Activated B cell treated with CpG ODN at 0.5 μM for 24 hours (primary cell): ENCODE results near the gene BEX1. TPM values are rescaled to one million over a fixed set of nuclear protein-coding genes. Genes with fewer than 3 reads are reported as not detected.
"Not testable (repeated sequence)": the region's sequence is repeated elsewhere in the genome, so short reads cannot be mapped to it uniquely, and the experiment has no call there.

Experiments
- ATAC-seq: fragments of 200-7000 bp; cut with Tn5 transposase; one replicate; pipeline ENCODE4 v1.10.0; 2021; ENCODE audit warnings: low read depth, mild to moderate bottlenecking, moderate library complexity
- CTCF ChIA-PET: fragments of 350-600 bp; sonication (Branson Sonifier 250); formaldehyde crosslinking; loops from one replicate; lab custom pipeline; 2021; ENCODE audit warnings: antibody characterized with exemption; lab: Charles Lee
- POLR2A ChIA-PET: fragments of 350-600 bp; sonication (Branson Sonifier 250); formaldehyde crosslinking; loops from one replicate; lab custom pipeline; 2021; ENCODE audit warnings: antibody characterized with exemption; lab: Charles Lee
- DNase-seq: peaks from one replicate; pipeline ENCODE4 v3.0.0; 2022
- H3K27ac Mint-ChIP-seq: one replicate; pipeline ENCODE4 v1.8.0; 2020; ENCODE audit warnings: mixed read lengths
- H3K27me3 Mint-ChIP-seq: one replicate; pipeline ENCODE4 v1.8.0; 2021; ENCODE audit warnings: mixed read lengths
- H3K36me3 Mint-ChIP-seq: one replicate; pipeline ENCODE4 v1.8.0; 2021; ENCODE audit warnings: low read depth, mixed read lengths
- H3K4me1 Mint-ChIP-seq: one replicate; pipeline ENCODE4 v1.8.0; 2021; ENCODE audit warnings: mixed read lengths
- H3K4me3 Mint-ChIP-seq: one replicate; pipeline ENCODE4 v1.8.0; 2020; ENCODE audit warnings: mild to moderate bottlenecking, mixed read lengths
- H3K9me3 Mint-ChIP-seq: one replicate; pipeline ENCODE4 v1.8.0; 2020; ENCODE audit warnings: mixed read lengths
- intact Hi-C: fragments of 100-400 bp; cut with micrococcal nuclease; formaldehyde crosslinking; loops from one replicate; pipeline ENCODE4 v1.15.1; 2024
- total RNA-seq: library from RNA; stranded (reverse); gene quantifications from 2 replicates; pipeline ENCODE4 v1.2.3, GENCODE V29; 2022
- TF ChIP-seq, protein P1 (sequence below): fragments of 200-600 bp; IDR thresholded peaks from one replicate; pipeline ENCODE4 v1.8.0; 2022; ENCODE audit warnings: antibody characterized with exemption, mild to moderate bottlenecking

BEX1 gene
- 0.84 TPM in 1 of 2 replicates, not detected in the other for total RNA-seq

DNA sequence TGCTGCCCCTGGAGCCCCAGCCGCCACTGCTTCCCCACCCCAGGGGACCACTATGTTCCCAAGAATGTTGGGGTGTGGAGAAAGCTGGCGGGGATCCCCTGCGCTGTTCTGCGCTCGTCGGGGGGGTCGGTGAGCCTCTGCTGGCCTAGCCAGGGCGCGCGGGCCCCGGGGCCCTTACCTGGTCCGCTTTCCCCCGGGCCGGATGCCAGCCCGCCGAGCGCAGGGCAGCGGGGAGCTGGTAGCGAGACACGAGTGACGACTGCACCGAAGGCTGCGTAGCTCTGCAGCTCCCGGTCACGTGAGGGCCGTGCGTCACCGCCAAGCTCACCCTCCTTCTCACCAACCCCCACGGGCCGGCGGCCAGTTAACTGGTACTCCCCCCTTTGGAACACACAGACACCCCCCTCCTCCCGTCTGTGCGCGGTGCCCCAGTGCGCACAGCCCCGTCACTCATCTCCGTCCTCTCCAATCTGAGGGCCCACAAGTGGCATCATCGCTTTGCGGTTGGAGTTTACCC lies at the start of gene BEX1:
Gene BEX1 (minus strand): TSS at position 254 of the 517 bp plus-strand sequence. CDS start 897 bp downstream, outside the sequence.
- no peak for DNase-seq
- ChIA-PET POLR2A (no interaction called here), CTCF (no interaction called here)
- intact Hi-C loops = no loop called here
- H3K4me3 Mint-ChIP-seq = no peak within 1 kb of the TSS
- no peak for ATAC-seq
- no peaks in the 10 kb centered on the region for H3K4me1 Mint-ChIP-seq
- H3K9me3 Mint-ChIP-seq = no peaks in the 10 kb centered on the region
- no peaks in the 10 kb centered on the region for H3K36me3 Mint-ChIP-seq
- H3K27ac Mint-ChIP-seq = no peak within 1 kb of the TSS
- TF ChIP-seq, protein P1, sequence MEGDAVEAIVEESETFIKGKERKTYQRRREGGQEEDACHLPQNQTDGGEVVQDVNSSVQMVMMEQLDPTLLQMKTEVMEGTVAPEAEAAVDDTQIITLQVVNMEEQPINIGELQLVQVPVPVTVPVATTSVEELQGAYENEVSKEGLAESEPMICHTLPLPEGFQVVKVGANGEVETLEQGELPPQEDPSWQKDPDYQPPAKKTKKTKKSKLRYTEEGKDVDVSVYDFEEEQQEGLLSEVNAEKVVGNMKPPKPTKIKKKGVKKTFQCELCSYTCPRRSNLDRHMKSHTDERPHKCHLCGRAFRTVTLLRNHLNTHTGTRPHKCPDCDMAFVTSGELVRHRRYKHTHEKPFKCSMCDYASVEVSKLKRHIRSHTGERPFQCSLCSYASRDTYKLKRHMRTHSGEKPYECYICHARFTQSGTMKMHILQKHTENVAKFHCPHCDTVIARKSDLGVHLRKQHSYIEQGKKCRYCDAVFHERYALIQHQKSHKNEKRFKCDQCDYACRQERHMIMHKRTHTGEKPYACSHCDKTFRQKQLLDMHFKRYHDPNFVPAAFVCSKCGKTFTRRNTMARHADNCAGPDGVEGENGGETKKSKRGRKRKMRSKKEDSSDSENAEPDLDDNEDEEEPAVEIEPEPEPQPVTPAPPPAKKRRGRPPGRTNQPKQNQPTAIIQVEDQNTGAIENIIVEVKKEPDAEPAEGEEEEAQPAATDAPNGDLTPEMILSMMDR = no peak
- H3K27me3 Mint-ChIP-seq = peaks cover 11% of the 10 kb centered on the region

DNA sequence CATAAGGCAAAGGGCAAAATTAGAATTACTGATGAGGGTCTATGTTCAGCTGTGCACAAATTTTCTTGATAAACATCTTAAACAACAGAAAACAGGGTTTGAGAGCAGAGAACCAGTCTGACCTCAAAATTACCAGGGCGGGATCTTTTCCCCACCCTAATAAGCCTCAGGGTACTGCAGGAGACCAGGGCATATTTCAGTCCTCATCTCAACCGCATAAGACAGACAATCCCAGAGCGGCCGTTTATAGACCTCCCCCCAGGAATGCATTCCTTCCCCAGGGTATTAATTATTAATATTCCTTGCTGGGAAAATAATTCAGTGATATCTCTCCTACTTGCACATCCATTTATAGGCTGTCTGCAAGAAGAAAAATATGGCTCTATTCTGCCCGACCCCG lies 45.5 kb upstream of the BEX1 start:
- H3K36me3 Mint-ChIP-seq, H3K27me3 Mint-ChIP-seq, CTCF ChIA-PET, H3K27ac Mint-ChIP-seq, H3K4me3 Mint-ChIP-seq, intact Hi-C loops, ATAC-seq, H3K4me1 Mint-ChIP-seq, POLR2A ChIA-PET, DNase-seq, H3K9me3 Mint-ChIP-seq: not testable (repeated sequence)

DNA sequence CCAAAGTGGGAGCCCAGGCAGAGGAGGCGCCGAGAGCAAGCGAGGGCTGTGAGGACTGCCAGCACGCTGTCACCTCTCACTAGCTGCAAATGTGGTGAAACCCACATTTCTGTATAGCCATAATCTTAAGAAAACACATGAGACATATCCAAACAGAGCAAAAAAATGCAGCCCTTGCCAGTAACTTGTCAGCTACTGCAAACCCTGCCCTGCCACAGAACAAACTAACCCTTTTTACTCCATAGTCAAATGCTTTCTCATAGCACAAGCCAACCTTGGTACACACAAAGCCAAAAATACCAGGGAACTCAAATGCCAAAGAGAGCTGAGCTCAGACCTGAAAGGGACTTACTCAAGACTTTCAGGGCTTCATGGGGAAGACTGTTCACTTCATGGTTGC lies 43.9 kb upstream of the BEX1 start:
- ChIA-PET CTCF (no interaction called here), POLR2A (no interaction called here)
- Mint-ChIP-seq H3K27ac (no peak overlapping the region), H3K9me3 (peaks cover 4% of the 10 kb centered on the region), H3K36me3 (no peaks in the 10 kb centered on the region), H3K27me3 (no peaks in the 10 kb centered on the region), H3K4me1 (no peaks in the 10 kb centered on the region), H3K4me3 (no peak overlapping the region)
- ATAC-seq (no peak), DNase-seq (no peak)
- TF ChIP-seq, protein P1 = no peak
- intact Hi-C loops = no loop called here

DNA sequence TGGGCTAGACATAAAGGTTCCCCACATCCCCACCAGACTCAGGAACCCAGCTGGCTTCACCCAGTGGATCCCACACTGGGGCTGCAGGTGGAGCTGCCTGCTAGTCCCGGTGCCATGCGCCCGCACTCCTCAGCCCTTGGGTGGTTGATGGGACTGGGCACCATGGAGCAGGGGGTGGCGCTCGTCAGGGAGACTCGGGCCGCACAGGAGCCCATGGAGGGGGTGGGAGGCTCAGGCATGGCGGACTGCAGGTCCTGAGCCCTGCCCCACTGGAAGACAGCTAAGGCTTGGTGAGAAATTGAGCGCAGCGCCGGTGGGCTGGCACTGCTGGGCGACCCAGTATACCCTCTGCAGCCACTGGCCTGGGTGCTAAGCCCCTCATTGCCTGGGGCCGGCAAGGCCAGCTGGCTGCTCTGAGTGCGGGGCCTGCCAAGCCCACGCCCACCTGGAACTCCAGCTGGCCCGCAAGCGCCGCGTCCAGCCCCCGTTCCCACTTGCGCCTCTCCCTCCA lies 43.3 kb upstream of the BEX1 start:
- H3K9me3 Mint-ChIP-seq, POLR2A ChIA-PET, H3K36me3 Mint-ChIP-seq, H3K4me3 Mint-ChIP-seq, H3K4me1 Mint-ChIP-seq, ATAC-seq, CTCF ChIA-PET, intact Hi-C loops, H3K27ac Mint-ChIP-seq, H3K27me3 Mint-ChIP-seq, DNase-seq: not testable (repeated sequence)

DNA sequence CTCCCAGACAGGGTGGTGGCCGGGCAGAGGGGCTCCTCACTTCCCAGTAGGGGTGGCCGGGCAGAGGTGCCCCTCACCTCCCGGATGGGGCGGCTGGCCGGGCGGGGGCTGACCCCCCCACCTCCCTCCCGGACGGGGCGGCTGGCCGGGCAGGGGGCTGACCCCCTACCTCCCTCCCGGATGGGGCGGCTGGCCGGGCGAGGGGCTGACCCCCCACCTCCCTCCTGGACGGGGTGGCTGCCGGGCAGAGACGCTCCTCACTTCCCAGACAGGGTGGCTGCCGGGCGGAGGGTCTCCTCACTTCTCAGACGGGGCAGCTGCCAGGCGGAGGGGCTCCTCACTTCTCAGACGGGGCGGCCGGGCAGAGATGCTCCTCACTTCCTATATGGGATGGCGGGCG lies 40.4 kb upstream of the BEX1 start:
- intact Hi-C loops, H3K9me3 Mint-ChIP-seq, H3K36me3 Mint-ChIP-seq, H3K27ac Mint-ChIP-seq, ATAC-seq, POLR2A ChIA-PET, H3K27me3 Mint-ChIP-seq, H3K4me3 Mint-ChIP-seq, DNase-seq, H3K4me1 Mint-ChIP-seq, CTCF ChIA-PET: not testable (repeated sequence)

DNA sequence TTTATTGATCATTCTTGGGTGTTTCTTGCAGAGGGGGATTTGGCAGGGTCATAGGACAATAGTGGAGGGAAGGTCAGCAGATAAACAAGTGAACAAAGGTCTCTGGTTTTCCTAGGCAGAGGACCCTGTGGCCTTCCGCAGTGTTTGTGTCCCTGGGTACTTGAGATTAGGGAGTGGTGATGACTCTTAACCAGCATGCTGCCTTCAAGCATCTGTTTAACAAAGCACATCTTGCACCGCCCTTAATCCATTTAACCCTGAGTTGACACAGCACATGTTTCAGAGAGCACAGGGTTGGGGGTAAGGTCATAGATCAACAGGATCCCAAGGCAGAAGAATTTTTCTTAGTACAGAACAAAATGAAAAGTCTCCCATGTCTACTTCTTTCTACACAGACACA lies 39.9 kb upstream of the BEX1 start:
- CTCF ChIA-PET, intact Hi-C loops, H3K36me3 Mint-ChIP-seq, DNase-seq, H3K27me3 Mint-ChIP-seq, H3K4me3 Mint-ChIP-seq, H3K27ac Mint-ChIP-seq, ATAC-seq, H3K4me1 Mint-ChIP-seq, POLR2A ChIA-PET, H3K9me3 Mint-ChIP-seq: not testable (repeated sequence)

DNA sequence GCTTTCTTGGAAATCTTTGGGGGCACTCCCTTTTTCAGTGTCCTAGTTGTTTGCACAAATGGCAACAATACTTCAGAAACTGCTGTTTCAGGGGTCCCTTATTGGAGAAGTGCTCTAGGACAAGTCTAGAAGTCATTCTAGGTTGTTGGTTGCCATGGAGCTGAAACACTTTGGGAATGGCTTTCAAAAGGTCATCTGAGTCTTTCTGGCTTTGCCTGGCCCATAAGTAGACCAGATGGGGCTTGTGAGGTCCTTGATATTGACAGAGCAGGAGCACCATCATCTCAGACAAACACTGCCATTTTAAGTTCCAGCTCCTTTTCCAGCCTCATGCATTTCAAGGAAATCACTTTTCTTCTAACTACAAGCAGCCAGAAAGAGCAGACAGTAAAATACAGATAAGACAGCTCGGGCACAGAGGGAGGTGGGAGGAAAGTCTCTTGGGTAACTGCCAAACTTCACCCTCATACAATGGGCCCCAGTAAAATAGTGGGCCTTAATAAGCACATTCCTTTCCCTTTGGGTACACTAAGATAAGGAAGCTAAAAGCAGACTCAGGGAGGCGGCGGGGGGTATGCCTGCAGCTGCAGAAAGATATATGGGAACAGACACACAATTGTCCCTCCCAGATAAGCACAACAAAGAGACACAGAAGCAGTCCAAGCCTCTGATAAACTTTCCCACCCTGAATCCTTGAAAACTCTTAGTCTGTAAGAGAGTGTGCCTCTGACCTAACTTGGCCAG lies 37.5 kb upstream of the BEX1 start:
- intact Hi-C loops = no loop called here
- Mint-ChIP-seq H3K4me3 (no peak overlapping the region), H3K4me1 (no peaks in the 10 kb centered on the region), H3K27ac (no peak overlapping the region), H3K9me3 (no peaks in the 10 kb centered on the region), H3K36me3 (no peaks in the 10 kb centered on the region), H3K27me3 (no peaks in the 10 kb centered on the region)
- ATAC-seq = no peak
- DNase-seq = no peak
- TF ChIP-seq, protein P1 = no peak
- CTCF ChIA-PET = no interaction called here
- POLR2A ChIA-PET = no interaction called here
